Activated CD8-positive, alpha-beta memory T cell treated with anti-CD3 and anti-CD28 coated beads, Interleukin-2, amount 10 ng/mL, durations not matched to agents 7 days and 5 days (primary cell): ENCODE data around the gene MTARC1. TPM values are rescaled to one million over a fixed set of nuclear protein-coding genes. Genes with fewer than 3 reads are reported as not detected.
A peak's percentile ranks its signal among the peaks of the same experiment; 100 is the strongest.

Experiments used
- ATAC-seq: fragments of 150-1000 bp; cut with Tn5 transposase; one replicate; pipeline ENCODE4 v1.10.0; 2021; ENCODE audit warnings: moderate library complexity
- CTCF ChIA-PET: fragments of 350-600 bp; sonication (Branson Sonifier 250); formaldehyde crosslinking; loops from one replicate; lab custom pipeline; 2021; ENCODE audit warnings: antibody characterized with exemption; lab: Charles Lee
- DNase-seq: peaks from one replicate; pipeline ENCODE4 v3.0.0-alpha.2; 2020
- H3K27ac Mint-ChIP-seq: one replicate; pipeline ENCODE4 v1.8.0; 2021; ENCODE audit warnings: mild to moderate bottlenecking, mixed read lengths
- H3K27me3 Mint-ChIP-seq: one replicate; pipeline ENCODE4 v1.8.0; 2021; ENCODE audit warnings: mixed read lengths
- H3K36me3 Mint-ChIP-seq: one replicate; pipeline ENCODE4 v1.8.0; 2021; ENCODE audit warnings: mild to moderate bottlenecking, mixed read lengths
- H3K4me1 Mint-ChIP-seq: one replicate; pipeline ENCODE4 v1.8.0; 2021; ENCODE audit warnings: mixed read lengths
- H3K4me3 Mint-ChIP-seq: one replicate; pipeline ENCODE4 v1.8.0; 2021; ENCODE audit warnings: mild to moderate bottlenecking, moderate library complexity, mixed read lengths
- H3K9me3 Mint-ChIP-seq: one replicate; pipeline ENCODE4 v1.8.0; 2022; ENCODE audit warnings: low read depth, mixed read lengths
- total RNA-seq, 2 experiments: library from RNA; stranded (reverse); gene quantifications; one replicate each; pipeline ENCODE4 v1.2.3, GENCODE V29; 2021

MTARC1 gene
- total RNA-seq, 2 experiments from 2014 or later: not detected

GRCh38 chr1:220776720-220777326, 9.9 kb upstream of the MTARC1 start:
- peak; percentile 69 for DNase-seq
- Mint-ChIP-seq H3K4me3 (no peak overlapping the region), H3K27ac (no peak overlapping the region), H3K36me3 (no peaks in the 10 kb centered on the region), H3K4me1 (no peaks in the 10 kb centered on the region), H3K27me3 (peaks cover 20% of the 10 kb centered on the region), H3K9me3 (no peaks in the 10 kb centered on the region)
- ATAC-seq: peak; percentile 86
- CTCF ChIA-PET: interaction anchor here (0.6 to 1.9 kb wide), 6 partner anchors 9 to 831 kb away, joined by 3 to 7 read pairs (median 4); no protein-coding TSS in a partner anchor

GRCh38 chr1:220783453-220783852, 3.3 kb upstream of the MTARC1 start:
- H3K36me3 Mint-ChIP-seq: no peaks in the 10 kb centered on the region
- no peaks in the 10 kb centered on the region for H3K4me1 Mint-ChIP-seq
- no peaks in the 10 kb centered on the region for H3K9me3 Mint-ChIP-seq
- no peak overlapping the region for H3K4me3 Mint-ChIP-seq
- ATAC-seq (no peak), DNase-seq (no peak)
- no peak overlapping the region for H3K27ac Mint-ChIP-seq
- CTCF ChIA-PET: no interaction called here
- peaks cover 64% of the 10 kb centered on the region for H3K27me3 Mint-ChIP-seq

GRCh38 chr1:220784751-220785150, 2.0 kb upstream of the MTARC1 start:
- ATAC-seq: no peak
- Mint-ChIP-seq H3K4me1 (no peaks in the 10 kb centered on the region), H3K27ac (no peak overlapping the region), H3K9me3 (no peaks in the 10 kb centered on the region), H3K27me3 (peaks cover 72% of the 10 kb centered on the region), H3K36me3 (no peaks in the 10 kb centered on the region), H3K4me3 (no peak overlapping the region)
- no peak for DNase-seq
- CTCF ChIA-PET: interaction anchor here (1.7 kb wide), 1 partner anchor 9 kb away, joined by 7 read pairs; no protein-coding TSS in a partner anchor

- DNase-seq (no peak), ATAC-seq (no peak)
- Mint-ChIP-seq H3K27ac (no peak overlapping the region), H3K27me3 (peaks cover 73% of the 10 kb centered on the region), H3K4me3 (no peak overlapping the region), H3K4me1 (no peaks in the 10 kb centered on the region), H3K9me3 (no peaks in the 10 kb centered on the region), H3K36me3 (no peaks in the 10 kb centered on the region)
- CTCF ChIA-PET: interaction anchor here (1.6 to 1.7 kb wide), 2 partner anchors 10 to 13 kb away, joined by 3 to 7 read pairs; no protein-coding TSS in a partner anchor
These were observed 1.3 kb upstream of the MTARC1 start for GRCh38 chr1:220785166-220786056.

GRCh38 chr1:220786057-220786336, 716 bp upstream of the MTARC1 start:
- peaks cover 73% of the 10 kb centered on the region for H3K27me3 Mint-ChIP-seq
- no peak overlapping the region for H3K27ac Mint-ChIP-seq
- H3K36me3 Mint-ChIP-seq: no peaks in the 10 kb centered on the region
- H3K4me3 Mint-ChIP-seq: no peak overlapping the region
- CTCF ChIA-PET: interaction anchor here (1.6 to 1.7 kb wide), 2 partner anchors 10 to 13 kb away, joined by 3 to 7 read pairs; no protein-coding TSS in a partner anchor
- no peak for ATAC-seq
- no peak for DNase-seq
- no peaks in the 10 kb centered on the region for H3K4me1 Mint-ChIP-seq
- no peaks in the 10 kb centered on the region for H3K9me3 Mint-ChIP-seq

- ATAC-seq (no peak), DNase-seq (no peak)
- Mint-ChIP-seq H3K27ac (no peak overlapping the region), H3K36me3 (no peaks in the 10 kb centered on the region), H3K4me1 (no peaks in the 10 kb centered on the region), H3K9me3 (no peaks in the 10 kb centered on the region), H3K27me3 (peaks cover 70% of the 10 kb centered on the region), H3K4me3 (no peak overlapping the region)
- CTCF ChIA-PET: interaction anchor here (0.7 to 1.3 kb wide), 2 partner anchors 10 to 95 kb away, joined by 3 to 4 read pairs; no protein-coding TSS in a partner anchor
These were observed 431 bp downstream of the MTARC1 start for GRCh38 chr1:220787069-220787619.

GRCh38 chr1:220788900-220789299, 2.2 kb downstream of the MTARC1 start:
- ATAC-seq (no peak), DNase-seq (no peak)
- no peak overlapping the region for H3K4me3 Mint-ChIP-seq
- H3K27me3 Mint-ChIP-seq: peaks cover 57% of the 10 kb centered on the region
- CTCF ChIA-PET: interaction anchor here (0.9 kb wide), 1 partner anchor 18 kb away, joined by 3 read pairs; no protein-coding TSS in a partner anchor
- H3K36me3 Mint-ChIP-seq: no peaks in the 10 kb centered on the region
- no peak overlapping the region for H3K27ac Mint-ChIP-seq
- no peaks in the 10 kb centered on the region for H3K4me1 Mint-ChIP-seq
- no peaks in the 10 kb centered on the region for H3K9me3 Mint-ChIP-seq

- no peak for DNase-seq
- Mint-ChIP-seq H3K9me3 (no peaks in the 10 kb centered on the region), H3K27me3 (peaks cover 51% of the 10 kb centered on the region), H3K36me3 (no peaks in the 10 kb centered on the region), H3K27ac (no peak overlapping the region), H3K4me3 (no peak overlapping the region), H3K4me1 (no peaks in the 10 kb centered on the region)
- CTCF ChIA-PET: interaction anchor here (0.9 kb wide), 1 partner anchor 18 kb away, joined by 3 read pairs; no protein-coding TSS in a partner anchor
- no peak for ATAC-seq
These were observed 2.9 kb downstream of the MTARC1 start for GRCh38 chr1:220789532-220790147.

- no peaks in the 10 kb centered on the region for H3K4me1 Mint-ChIP-seq
- ATAC-seq: no peak
- H3K27ac Mint-ChIP-seq: no peak overlapping the region
- H3K9me3 Mint-ChIP-seq: no peaks in the 10 kb centered on the region
- CTCF ChIA-PET: no interaction called here
- H3K4me3 Mint-ChIP-seq: no peak overlapping the region
- peaks cover 35% of the 10 kb centered on the region for H3K27me3 Mint-ChIP-seq
- H3K36me3 Mint-ChIP-seq: no peaks in the 10 kb centered on the region
- DNase-seq: no peak
These were observed 4.6 kb downstream of the MTARC1 start for GRCh38 chr1:220791285-220791684.

- no peaks in the 10 kb centered on the region for H3K9me3 Mint-ChIP-seq
- H3K4me1 Mint-ChIP-seq: no peaks in the 10 kb centered on the region
- CTCF ChIA-PET: no interaction called here
- no peak overlapping the region for H3K4me3 Mint-ChIP-seq
- H3K36me3 Mint-ChIP-seq: no peaks in the 10 kb centered on the region
- peaks cover 32% of the 10 kb centered on the region for H3K27me3 Mint-ChIP-seq
- no peak for DNase-seq
- no peak for ATAC-seq
- H3K27ac Mint-ChIP-seq: no peak overlapping the region
These were observed 5.2 kb downstream of the MTARC1 start for GRCh38 chr1:220791956-220792355.

- DNase-seq: peak; percentile 23
- Mint-ChIP-seq H3K9me3 (no peaks in the 10 kb centered on the region), H3K36me3 (no peaks in the 10 kb centered on the region), H3K27ac (no peak overlapping the region), H3K4me3 (no peak overlapping the region), H3K27me3 (peaks cover 2% of the 10 kb centered on the region), H3K4me1 (no peaks in the 10 kb centered on the region)
- no peak for ATAC-seq
- CTCF ChIA-PET: no interaction called here
These were observed 9.8 kb downstream of the MTARC1 start for GRCh38 chr1:220796530-220796929.

- Mint-ChIP-seq H3K36me3 (no peaks in the 10 kb centered on the region), H3K27me3 (no peaks in the 10 kb centered on the region), H3K4me1 (no peaks in the 10 kb centered on the region), H3K27ac (no peak overlapping the region), H3K4me3 (no peak overlapping the region), H3K9me3 (no peaks in the 10 kb centered on the region)
- no peak for ATAC-seq
- DNase-seq: no peak
- CTCF ChIA-PET: no interaction called here
These were observed 10.3 kb downstream of the MTARC1 start for GRCh38 chr1:220797044-220797443.

GRCh38 chr1:220797553-220797952, 10.8 kb downstream of the MTARC1 start:
- DNase-seq: no peak
- H3K27ac Mint-ChIP-seq: no peak overlapping the region
- no peaks in the 10 kb centered on the region for H3K9me3 Mint-ChIP-seq
- no peaks in the 10 kb centered on the region for H3K27me3 Mint-ChIP-seq
- no peak for ATAC-seq
- CTCF ChIA-PET: no interaction called here
- H3K4me1 Mint-ChIP-seq: no peaks in the 10 kb centered on the region
- H3K4me3 Mint-ChIP-seq: no peak overlapping the region
- no peaks in the 10 kb centered on the region for H3K36me3 Mint-ChIP-seq
